ENCODE data around the gene TRIM67. TPM values are rescaled to one million over a fixed set of nuclear protein-coding genes. Genes with fewer than 3 reads are reported as not detected.
"Not testable (repeated sequence)": the region's sequence is repeated elsewhere in the genome, so short reads cannot be mapped to it uniquely, and the experiment has no call there.

The TRIM67 gene
- total and polyA plus RNA-seq, 2 experiments from 2014 or later: not detected

DNA sequence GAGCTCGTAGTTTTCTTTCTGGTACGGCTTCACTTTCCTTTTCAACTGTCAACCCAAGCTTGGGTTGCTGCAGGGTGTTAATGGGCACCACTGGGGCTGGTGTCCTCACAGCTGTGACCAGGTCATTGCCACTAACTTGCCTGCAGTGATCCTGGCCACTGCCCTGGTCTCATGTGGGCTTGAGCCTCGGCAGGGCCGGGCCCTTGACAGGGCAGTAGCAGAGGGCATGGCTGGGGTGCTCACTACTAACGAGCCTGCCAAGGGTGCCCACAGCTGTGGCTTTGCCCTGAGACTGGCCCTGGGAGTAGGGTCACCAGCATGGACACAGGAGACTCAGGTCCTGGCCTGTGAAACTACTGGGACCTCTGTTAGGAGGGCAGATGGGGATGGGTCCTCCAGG lies 47.7 kb downstream of the TRIM67 start:
- Histone ChIP-seq H3F3A (ENCODE audit: insufficient read depth) (no peaks in the 10 kb centered on the region), H2AFZ (no peak overlapping the region), H3K36me3 (ENCODE audit: low read depth) (no peaks in the 10 kb centered on the region), H3K9ac (no peak overlapping the region), H4K20me1 (ENCODE audit: insufficient read depth) (no peaks in the 10 kb centered on the region), H3K79me2 (ENCODE audit: insufficient read depth) (no peaks in the 10 kb centered on the region), H3K9me2 (ENCODE audit: insufficient read depth) (no peaks in the 10 kb centered on the region), H3K4me1 (ENCODE audit: insufficient read depth) (no peaks in the 10 kb centered on the region), H3K9me3 (ENCODE audit: low read depth) (no peaks in the 10 kb centered on the region), H3K27ac (no peak overlapping the region), H3K27me3 (replicated peaks; ENCODE audit: insufficient read depth) (peaks cover 12% of the 10 kb centered on the region; the same call in 1 of the 2 replicates), H3K4me2 (ENCODE audit: unreplicated experiment) (no peak overlapping the region), H3K4me3 (no peak overlapping the region)
- 49 to 56% methylated on average over 5 of the region's 5 CpGs for WGBS, 2 experiments (ENCODE audit: low coverage in 1 of 2, low lambda C conversion rate in 2 of 2, missing lambda C conversion rate in 2 of 2)
- DNase-seq: no peak
- in situ Hi-C loops (cut with MboI): loop anchor here (10.0 to 25.0 kb wide), 2 partner anchors 272 to 415 kb away; no protein-coding TSS in a partner anchor
- TF ChIP-seq EZH2 (IDR thresholded peaks at IDR 0.05; ENCODE audit: insufficient read depth, poor library complexity, severe bottlenecking) (no peak), EZH2phosphoT487 (IDR thresholded peaks at IDR 0.05; ENCODE audit: insufficient read depth, low read depth) (no peak)

DNA sequence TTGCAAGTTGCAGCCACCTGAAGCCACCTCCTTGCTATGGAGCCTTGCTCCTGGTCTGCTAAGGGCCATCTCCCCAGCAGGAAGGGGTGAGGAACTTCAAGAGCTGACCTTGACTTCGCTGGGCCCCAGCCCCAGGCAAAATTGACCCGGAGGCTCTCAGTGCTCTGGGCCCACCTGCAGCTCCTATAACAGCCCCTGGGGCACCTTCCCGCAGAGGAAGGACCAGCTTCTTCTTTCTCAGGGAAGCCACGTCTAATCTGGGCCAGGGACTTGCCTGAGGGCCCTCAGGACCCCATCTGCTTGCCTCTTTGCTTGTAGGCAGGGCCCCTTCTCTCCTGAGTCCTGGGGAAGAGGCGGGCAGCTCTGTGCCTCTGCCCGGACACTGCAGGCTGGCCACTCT lies 48.3 kb downstream of the TRIM67 start:
- TF ChIP-seq EZH2phosphoT487 (IDR thresholded peaks at IDR 0.05; ENCODE audit: insufficient read depth, low read depth) (no peak), EZH2 (IDR thresholded peaks at IDR 0.05; ENCODE audit: insufficient read depth, poor library complexity, severe bottlenecking) (no peak)
- H3K9me2 ChIP-seq (ENCODE audit: insufficient read depth): no peaks in the 10 kb centered on the region
- no peaks in the 10 kb centered on the region for H3F3A ChIP-seq (ENCODE audit: insufficient read depth)
- H3K4me2 ChIP-seq (ENCODE audit: unreplicated experiment): no peak overlapping the region
- no peak overlapping the region for H3K9ac ChIP-seq
- no peaks in the 10 kb centered on the region for H3K36me3 ChIP-seq (ENCODE audit: low read depth)
- H3K27ac ChIP-seq: no peak overlapping the region
- H3K4me1 ChIP-seq (ENCODE audit: insufficient read depth): no peaks in the 10 kb centered on the region
- H3K27me3 ChIP-seq (replicated peaks; ENCODE audit: insufficient read depth): peaks cover 16% of the 10 kb centered on the region; the same call in 1 of the 2 replicates
- 52 to 67% methylated on average over 6 of the region's 6 CpGs for WGBS, 2 experiments (ENCODE audit: low coverage in 1 of 2, low lambda C conversion rate in 2 of 2, missing lambda C conversion rate in 2 of 2)
- no peak for DNase-seq
- H3K9me3 ChIP-seq (ENCODE audit: low read depth): no peaks in the 10 kb centered on the region
- in situ Hi-C loops (cut with MboI): loop anchor here (25.0 kb wide), 1 partner anchor 273 kb away; no protein-coding TSS in a partner anchor
- H2AFZ ChIP-seq: no peak overlapping the region
- no peaks in the 10 kb centered on the region for H4K20me1 ChIP-seq (ENCODE audit: insufficient read depth)
- no peaks in the 10 kb centered on the region for H3K79me2 ChIP-seq (ENCODE audit: insufficient read depth)
- H3K4me3 ChIP-seq: no peak overlapping the region

DNA sequence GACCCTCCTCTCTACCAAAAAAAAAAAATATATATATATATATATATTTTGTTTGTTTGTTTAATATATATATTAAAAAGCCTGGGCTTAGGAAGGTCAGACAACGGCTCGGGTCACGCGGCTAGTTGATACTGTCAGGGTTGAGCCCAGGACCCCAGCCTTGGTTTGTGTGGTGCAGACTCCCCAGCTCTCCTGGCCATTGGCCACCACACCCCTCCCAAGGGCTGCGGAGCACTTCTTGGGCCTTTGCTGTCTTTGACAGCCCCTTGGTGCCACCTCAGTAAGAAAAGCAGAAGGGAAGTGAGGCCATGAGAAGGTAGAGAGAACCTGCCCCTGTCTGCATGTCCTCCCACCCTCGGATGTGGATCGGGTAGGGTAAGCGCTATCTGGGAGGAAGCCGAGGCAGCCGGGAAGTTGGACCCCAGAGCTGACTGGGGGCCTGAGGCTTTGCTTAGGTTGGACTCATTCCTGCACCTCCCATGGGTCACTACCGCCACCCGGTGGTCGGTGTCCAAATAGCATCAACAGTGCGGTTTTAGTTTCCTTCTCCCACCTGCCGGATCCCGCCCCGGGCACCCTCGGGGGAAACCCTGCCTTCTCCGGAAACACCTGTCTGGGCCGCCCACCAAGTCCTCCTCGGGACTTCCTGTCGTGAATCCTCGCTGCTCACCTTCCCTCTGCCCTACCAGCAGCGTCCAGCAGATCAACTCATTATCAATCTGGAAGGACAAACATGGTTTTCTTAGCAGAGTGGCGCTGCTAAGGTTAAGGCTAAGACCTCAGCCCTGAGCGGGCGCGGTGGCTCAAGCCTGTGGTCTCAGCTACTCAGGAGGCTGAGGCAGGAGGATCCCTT lies 49.4 kb downstream of the TRIM67 start:
- in situ Hi-C loops (cut with MboI): loop anchor here (25.0 kb wide), 1 partner anchor 274 kb away; no protein-coding TSS in a partner anchor

DNA sequence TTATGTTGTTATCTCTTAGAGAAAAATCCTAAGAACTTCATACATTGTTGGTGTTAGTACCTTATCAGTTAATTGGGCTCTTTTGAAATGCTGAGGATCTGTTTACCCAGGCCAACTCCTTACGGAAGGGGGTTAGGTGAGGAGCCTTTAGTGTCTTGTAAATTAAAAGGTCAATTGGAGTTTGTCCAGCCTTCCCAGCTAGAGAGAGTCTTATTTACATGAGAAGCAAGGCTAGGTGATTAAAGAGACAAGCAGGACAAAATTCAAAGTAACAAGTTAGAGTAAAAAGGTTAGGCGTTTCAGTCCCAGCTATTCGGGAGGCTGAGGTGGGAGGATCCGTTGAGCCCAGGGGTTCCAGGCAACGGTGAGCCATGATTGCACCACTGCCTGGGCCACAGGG lies 50.4 kb downstream of the TRIM67 start:
- not testable (repeated sequence) for H3K79me2 ChIP-seq (ENCODE audit: insufficient read depth); H3K4me2 ChIP-seq (ENCODE audit: unreplicated experiment); H3F3A ChIP-seq (ENCODE audit: insufficient read depth); H3K9ac ChIP-seq; H3K9me2 ChIP-seq (ENCODE audit: insufficient read depth); H3K4me3 ChIP-seq; H3K4me1 ChIP-seq (ENCODE audit: insufficient read depth); H3K27ac ChIP-seq; H4K20me1 ChIP-seq (ENCODE audit: insufficient read depth); DNase-seq; H2AFZ ChIP-seq; H3K36me3 ChIP-seq (ENCODE audit: low read depth); H3K9me3 ChIP-seq (ENCODE audit: low read depth)
- whole genome bisulfite sequencing, 2 experiments (ENCODE audit: low coverage in 1 of 2, low lambda C conversion rate in 2 of 2, missing lambda C conversion rate in 2 of 2): 53 to 54% methylated on average over 5 of the region's 5 CpGs
- peaks cover 21% of the 10 kb centered on the region for H3K27me3 ChIP-seq (replicated peaks; ENCODE audit: insufficient read depth)
- in situ Hi-C loops (cut with MboI): loop anchor here (25.0 kb wide), 1 partner anchor 275 kb away; no protein-coding TSS in a partner anchor

More for the DNA sequence above, 49.4 kb downstream of the TRIM67 start:
- Histone ChIP-seq H3K4me1 (ENCODE audit: insufficient read depth) (no peaks in the 10 kb centered on the region), H3K9me3 (ENCODE audit: low read depth) (no peaks in the 10 kb centered on the region), H3K27me3 (replicated peaks; ENCODE audit: insufficient read depth) (peaks cover 21% of the 10 kb centered on the region), H3K4me3 (peak overlapping the region; percentile 61), H2AFZ (peak overlapping the region; percentile 61), H3K36me3 (ENCODE audit: low read depth) (no peaks in the 10 kb centered on the region), H3K27ac (no peak overlapping the region), H3K79me2 (ENCODE audit: insufficient read depth) (no peaks in the 10 kb centered on the region), H3K9me2 (ENCODE audit: insufficient read depth) (no peaks in the 10 kb centered on the region), H3K9ac (no peak overlapping the region), H4K20me1 (ENCODE audit: insufficient read depth) (no peaks in the 10 kb centered on the region), H3K4me2 (ENCODE audit: unreplicated experiment) (peak overlapping the region; percentile 80), H3F3A (ENCODE audit: insufficient read depth) (no peaks in the 10 kb centered on the region)
- whole genome bisulfite sequencing, 2 experiments (ENCODE audit: low coverage in 1 of 2, low lambda C conversion rate in 2 of 2, missing lambda C conversion rate in 2 of 2): 17 to 20% methylated on average over 28 of the region's 28 CpGs
- peak; percentile 59 for DNase-seq
- TF ChIP-seq EZH2phosphoT487 (IDR thresholded peaks at IDR 0.05; ENCODE audit: insufficient read depth, low read depth) (no peak), EZH2 (IDR thresholded peaks at IDR 0.05; ENCODE audit: insufficient read depth, poor library complexity, severe bottlenecking) (no peak)
